ENCODE measurements around the gene UNC80.

Gene UNC80

GRCh38 chr2:209933499-209934483 lies 162.2 kb downstream of the UNC80 start:
- Histone ChIP-seq H3K9me3 (ENCODE audit: control insufficient read depth, low read length) (no peaks in the 10 kb centered on the region), H3K4me3 (ENCODE audit: insufficient read depth, low read depth, low read length) (no peak overlapping the region), H3K4me1 (ENCODE audit: control insufficient read depth, insufficient read depth, low read length) (no peaks in the 10 kb centered on the region), H3K27ac (ENCODE audit: insufficient read depth, low read depth, low read length, poor library complexity, severe bottlenecking) (no peak overlapping the region), H3K27me3 (ENCODE audit: control insufficient read depth, insufficient read depth, low read length, poor library complexity, severe bottlenecking) (no peaks in the 10 kb centered on the region), H3K36me3 (ENCODE audit: control insufficient read depth, insufficient read depth, low read length) (no peaks in the 10 kb centered on the region)
- WGBS, 2 experiments: 86 to 89% methylated on average over 11 to 12 of the region's 12 CpGs

GRCh38 chr2:209936106-209936666 lies 164.6 kb downstream of the UNC80 start:
- H3K4me1 ChIP-seq (ENCODE audit: control insufficient read depth, insufficient read depth, low read length): no peaks in the 10 kb centered on the region
- 89% methylated on average over 2 of the region's 3 CpGs for WGBS, 2 experiments
- no peaks in the 10 kb centered on the region for H3K36me3 ChIP-seq (ENCODE audit: control insufficient read depth, insufficient read depth, low read length)
- H3K4me3 ChIP-seq (ENCODE audit: insufficient read depth, low read depth, low read length): no peak overlapping the region
- H3K9me3 ChIP-seq (ENCODE audit: control insufficient read depth, low read length): no peaks in the 10 kb centered on the region
- H3K27ac ChIP-seq (ENCODE audit: insufficient read depth, low read depth, low read length, poor library complexity, severe bottlenecking): no peak overlapping the region
- H3K27me3 ChIP-seq (ENCODE audit: control insufficient read depth, insufficient read depth, low read length, poor library complexity, severe bottlenecking): no peaks in the 10 kb centered on the region

- Histone ChIP-seq H3K9me3 (ENCODE audit: control insufficient read depth, low read length) (no peaks in the 10 kb centered on the region), H3K4me3 (ENCODE audit: insufficient read depth, low read depth, low read length) (no peak overlapping the region), H3K27me3 (ENCODE audit: control insufficient read depth, insufficient read depth, low read length, poor library complexity, severe bottlenecking) (no peaks in the 10 kb centered on the region), H3K27ac (ENCODE audit: insufficient read depth, low read depth, low read length, poor library complexity, severe bottlenecking) (no peak overlapping the region), H3K4me1 (ENCODE audit: control insufficient read depth, insufficient read depth, low read length) (no peaks in the 10 kb centered on the region), H3K36me3 (ENCODE audit: control insufficient read depth, insufficient read depth, low read length) (no peaks in the 10 kb centered on the region)
Measured at GRCh38 chr2:209937893-209938292, 166.3 kb downstream of the UNC80 start.

GRCh38 chr2:209938906-209939305 lies 167.3 kb downstream of the UNC80 start:
- Histone ChIP-seq H3K27ac (ENCODE audit: insufficient read depth, low read depth, low read length, poor library complexity, severe bottlenecking) (no peak overlapping the region), H3K9me3 (ENCODE audit: control insufficient read depth, low read length) (no peaks in the 10 kb centered on the region), H3K27me3 (ENCODE audit: control insufficient read depth, insufficient read depth, low read length, poor library complexity, severe bottlenecking) (no peaks in the 10 kb centered on the region), H3K4me1 (ENCODE audit: control insufficient read depth, insufficient read depth, low read length) (no peaks in the 10 kb centered on the region), H3K36me3 (ENCODE audit: control insufficient read depth, insufficient read depth, low read length) (no peaks in the 10 kb centered on the region), H3K4me3 (ENCODE audit: insufficient read depth, low read depth, low read length) (no peak overlapping the region)
- 100% methylated on average over 1 of the region's 1 CpG for WGBS, 2 experiments

- Histone ChIP-seq H3K27me3 (ENCODE audit: control insufficient read depth, insufficient read depth, low read length, poor library complexity, severe bottlenecking) (no peaks in the 10 kb centered on the region), H3K4me1 (ENCODE audit: control insufficient read depth, insufficient read depth, low read length) (no peaks in the 10 kb centered on the region), H3K9me3 (ENCODE audit: control insufficient read depth, low read length) (no peaks in the 10 kb centered on the region), H3K36me3 (ENCODE audit: control insufficient read depth, insufficient read depth, low read length) (no peaks in the 10 kb centered on the region), H3K27ac (ENCODE audit: insufficient read depth, low read depth, low read length, poor library complexity, severe bottlenecking) (no peak overlapping the region), H3K4me3 (ENCODE audit: insufficient read depth, low read depth, low read length) (no peak overlapping the region)
- 88 to 90% methylated on average over 6 of the region's 6 CpGs for WGBS, 2 experiments
Measured at GRCh38 chr2:209940936-209941335, 169.3 kb downstream of the UNC80 start.

GRCh38 chr2:209942426-209942825 lies 170.8 kb downstream of the UNC80 start:
- 50 to 69% methylated on average over 1 to 2 of the region's 2 CpGs for WGBS, 2 experiments
- no peaks in the 10 kb centered on the region for H3K27me3 ChIP-seq (ENCODE audit: control insufficient read depth, insufficient read depth, low read length, poor library complexity, severe bottlenecking)
- H3K27ac ChIP-seq (ENCODE audit: insufficient read depth, low read depth, low read length, poor library complexity, severe bottlenecking): no peak overlapping the region
- no peaks in the 10 kb centered on the region for H3K9me3 ChIP-seq (ENCODE audit: control insufficient read depth, low read length)
- H3K36me3 ChIP-seq (ENCODE audit: control insufficient read depth, insufficient read depth, low read length): no peaks in the 10 kb centered on the region
- H3K4me3 ChIP-seq (ENCODE audit: insufficient read depth, low read depth, low read length): no peak overlapping the region
- H3K4me1 ChIP-seq (ENCODE audit: control insufficient read depth, insufficient read depth, low read length): no peaks in the 10 kb centered on the region

- H3K36me3 ChIP-seq (ENCODE audit: control insufficient read depth, insufficient read depth, low read length): no peaks in the 10 kb centered on the region
- 83 to 87% methylated on average over 5 of the region's 5 CpGs for WGBS, 2 experiments
- no peak overlapping the region for H3K27ac ChIP-seq (ENCODE audit: insufficient read depth, low read depth, low read length, poor library complexity, severe bottlenecking)
- H3K27me3 ChIP-seq (ENCODE audit: control insufficient read depth, insufficient read depth, low read length, poor library complexity, severe bottlenecking): no peaks in the 10 kb centered on the region
- no peaks in the 10 kb centered on the region for H3K9me3 ChIP-seq (ENCODE audit: control insufficient read depth, low read length)
- no peak overlapping the region for H3K4me3 ChIP-seq (ENCODE audit: insufficient read depth, low read depth, low read length)
- H3K4me1 ChIP-seq (ENCODE audit: control insufficient read depth, insufficient read depth, low read length): no peaks in the 10 kb centered on the region
Measured at GRCh38 chr2:209942936-209943605, 171.4 kb downstream of the UNC80 start.

GRCh38 chr2:209943776-209944175 lies 172.1 kb downstream of the UNC80 start:
- H3K36me3 ChIP-seq (ENCODE audit: control insufficient read depth, insufficient read depth, low read length): no peaks in the 10 kb centered on the region
- no peaks in the 10 kb centered on the region for H3K27me3 ChIP-seq (ENCODE audit: control insufficient read depth, insufficient read depth, low read length, poor library complexity, severe bottlenecking)
- H3K27ac ChIP-seq (ENCODE audit: insufficient read depth, low read depth, low read length, poor library complexity, severe bottlenecking): no peak overlapping the region
- H3K4me3 ChIP-seq (ENCODE audit: insufficient read depth, low read depth, low read length): no peak overlapping the region
- H3K4me1 ChIP-seq (ENCODE audit: control insufficient read depth, insufficient read depth, low read length): no peaks in the 10 kb centered on the region
- H3K9me3 ChIP-seq (ENCODE audit: control insufficient read depth, low read length): no peaks in the 10 kb centered on the region

- Histone ChIP-seq H3K4me1 (ENCODE audit: control insufficient read depth, insufficient read depth, low read length) (no peaks in the 10 kb centered on the region), H3K27me3 (ENCODE audit: control insufficient read depth, insufficient read depth, low read length, poor library complexity, severe bottlenecking) (no peaks in the 10 kb centered on the region), H3K27ac (ENCODE audit: insufficient read depth, low read depth, low read length, poor library complexity, severe bottlenecking) (no peak overlapping the region), H3K9me3 (ENCODE audit: control insufficient read depth, low read length) (no peaks in the 10 kb centered on the region), H3K4me3 (ENCODE audit: insufficient read depth, low read depth, low read length) (no peak overlapping the region), H3K36me3 (ENCODE audit: control insufficient read depth, insufficient read depth, low read length) (no peaks in the 10 kb centered on the region)
- 40 to 100% methylated on average over 1 of the region's 1 CpG for WGBS, 2 experiments
Measured at GRCh38 chr2:209946539-209946938, 174.9 kb downstream of the UNC80 start.

- Histone ChIP-seq H3K4me1 (ENCODE audit: control insufficient read depth, insufficient read depth, low read length) (peaks cover 14% of the 10 kb centered on the region), H3K36me3 (ENCODE audit: control insufficient read depth, insufficient read depth, low read length) (no peaks in the 10 kb centered on the region), H3K9me3 (ENCODE audit: control insufficient read depth, low read length) (no peaks in the 10 kb centered on the region), H3K27me3 (ENCODE audit: control insufficient read depth, insufficient read depth, low read length, poor library complexity, severe bottlenecking) (no peaks in the 10 kb centered on the region), H3K27ac (ENCODE audit: insufficient read depth, low read depth, low read length, poor library complexity, severe bottlenecking) (no peak overlapping the region), H3K4me3 (ENCODE audit: insufficient read depth, low read depth, low read length) (no peak overlapping the region)
- 85 to 93% methylated on average over 2 of the region's 2 CpGs for WGBS, 2 experiments
Measured at GRCh38 chr2:209956271-209956670, 184.6 kb downstream of the UNC80 start.

Measured in ectodermal cell (in vitro differentiated cells).